Bronchial epithelial cell (primary cell): ENCODE measurements around the gene LTB4R2. TPM values are rescaled to one million over a fixed set of nuclear protein-coding genes. Genes with fewer than 3 reads are reported as not detected.
A peak's percentile ranks its signal among the peaks of the same experiment; 100 is the strongest.

Source experiments
- DNase-seq: peaks from one replicate; pipeline ENCODE4 v3.0.0-alpha.2; 2010; ENCODE audit warnings: low read depth
- FAIRE-seq: peaks from 2 replicates; lab custom pipeline; 2011; peaks lifted over from hg19 to GRCh38; lab: Jason Lieb, UNC
- H3K27me3 ChIP-seq: 2 replicates; pipeline ENCODE4 v1.5.1; 2011; ENCODE audit warnings: low read length; ENCODE audit not compliant: control insufficient read depth, insufficient read depth
- H3K36me3 ChIP-seq: 2 replicates; pipeline ENCODE4 v1.5.1; 2011; ENCODE audit warnings: low read length; ENCODE audit not compliant: control insufficient read depth, insufficient read depth
- H3K4me3 ChIP-seq: 2 replicates; pipeline ENCODE4 v1.5.1; 2011; ENCODE audit warnings: mild to moderate bottlenecking, low read depth, low read length, control low read depth
- CTCF ChIP-seq: IDR thresholded peaks from 2 replicates; pipeline ENCODE4 v1.5.1; 2011; ENCODE audit warnings: mild to moderate bottlenecking, moderate library complexity, low read length, control low read depth, inconsistent platforms; ENCODE audit not compliant: insufficient read depth, severe bottlenecking
- total RNA-seq: library from RNA; depleted of rRNA; stranded (reverse); fragments of >200 nt; gene quantifications from 2 replicates; pipeline ENCODE4 v1.2.1, GENCODE V29; 2014

LTB4R2 gene
- total RNA-seq, 1 donor from 2014 or later: 10.5 TPM

GRCh38 chr14:24279301-24280186, 30.4 kb upstream of the LTB4R2 start:
- TF ChIP-seq CTCF: peak; percentile 48
- FAIRE-seq: no peak
- no peaks in the 10 kb centered on the region for H3K27me3 ChIP-seq
- no peak overlapping the region for H3K4me3 ChIP-seq
- peak; percentile 62 for DNase-seq
- H3K36me3 ChIP-seq: no peaks in the 10 kb centered on the region

DNA sequence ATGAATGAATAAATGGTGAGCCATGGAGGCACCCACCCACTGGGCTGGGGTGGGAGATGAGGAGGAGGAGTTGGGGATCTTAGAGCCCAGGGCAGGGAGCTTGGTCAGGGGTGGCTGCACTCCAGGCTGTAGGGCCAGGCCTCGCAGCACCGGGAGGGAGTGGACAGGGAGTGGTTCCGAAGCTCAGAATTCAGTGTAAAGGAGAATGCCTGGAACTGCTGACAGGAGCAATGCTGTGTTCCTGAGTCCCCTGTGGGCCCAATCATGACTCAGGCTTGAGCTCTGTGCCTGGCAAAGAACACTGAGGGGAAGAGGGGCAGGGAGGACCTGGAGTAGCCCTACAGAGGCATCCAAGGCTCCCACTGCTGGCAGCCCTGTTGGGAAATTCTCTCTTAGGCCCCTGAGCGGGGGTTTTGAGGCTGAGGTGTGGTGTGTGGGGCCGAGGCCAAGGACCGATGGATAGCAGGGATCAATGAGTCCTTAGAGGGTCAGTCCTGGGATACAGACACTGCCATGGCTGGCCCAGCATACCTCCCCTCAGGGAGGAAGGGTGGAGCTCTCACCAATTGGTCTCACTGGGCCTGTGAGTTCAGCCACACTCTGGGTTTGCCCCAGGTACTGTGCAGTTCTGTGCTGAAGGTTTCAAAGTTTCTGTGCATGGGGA, 29.0 kb upstream of the LTB4R2 start:
- DNase-seq (peak; percentile 39), FAIRE-seq (no peak)
- no peaks in the 10 kb centered on the region for H3K27me3 ChIP-seq
- no peaks in the 10 kb centered on the region for H3K36me3 ChIP-seq
- TF ChIP-seq CTCF: no peak
- no peak overlapping the region for H3K4me3 ChIP-seq

DNA sequence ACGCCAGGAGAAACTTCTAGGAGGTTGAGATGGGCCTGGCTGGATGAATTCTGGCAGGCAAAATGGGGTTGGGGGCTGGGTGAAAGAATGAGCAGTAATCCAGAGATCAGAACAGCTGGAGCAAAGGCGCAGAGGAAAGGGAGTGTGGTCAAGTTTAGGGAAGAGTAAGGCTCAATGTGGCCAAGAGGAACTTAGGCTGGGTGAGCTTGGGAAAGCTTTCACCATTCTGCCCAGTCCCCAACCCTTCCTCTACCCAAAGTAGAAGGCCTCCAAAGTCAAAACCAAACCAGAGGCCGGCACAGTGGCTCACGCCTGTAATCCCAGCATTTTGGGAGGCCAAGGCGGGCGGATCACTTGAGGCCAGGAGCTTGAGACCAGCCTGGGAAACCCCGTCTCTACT, 28.3 kb upstream of the LTB4R2 start:
- H3K36me3 ChIP-seq: no peaks in the 10 kb centered on the region
- TF ChIP-seq CTCF: no peak
- H3K4me3 ChIP-seq: no peak overlapping the region
- FAIRE-seq (no peak), DNase-seq (no peak)
- no peaks in the 10 kb centered on the region for H3K27me3 ChIP-seq

- DNase-seq (no peak), FAIRE-seq (no peak)
- Histone ChIP-seq H3K4me3 (no peak overlapping the region), H3K36me3 (no peaks in the 10 kb centered on the region), H3K27me3 (no peaks in the 10 kb centered on the region)
- no peak for TF ChIP-seq CTCF
Observed at GRCh38 chr14:24282736-24283135, 27.2 kb upstream of the LTB4R2 start.

- Histone ChIP-seq H3K4me3 (no peak overlapping the region), H3K36me3 (no peaks in the 10 kb centered on the region), H3K27me3 (no peaks in the 10 kb centered on the region)
- no peak for FAIRE-seq
- TF ChIP-seq CTCF: no peak
- peak; percentile 62 for DNase-seq
Observed at GRCh38 chr14:24283796-24284460, 26.0 kb upstream of the LTB4R2 start.
